Activated CD8-positive, alpha-beta T cell treated with anti-CD3 and anti-CD28 coated beads, Interleukin-2, amount 10 ng/mL, durations not matched to agents 7 days and 5 days (primary cell): ENCODE results near the gene MOG. TPM values are rescaled to one million over a fixed set of nuclear protein-coding genes. Genes with fewer than 3 reads are reported as not detected.
"Not testable (repeated sequence)": the region's sequence is repeated elsewhere in the genome, so short reads cannot be mapped to it uniquely, and the experiment has no call there.

ENCODE experiments used
- ATAC-seq: fragments of 150-1000 bp; cut with Tn5 transposase; one replicate; pipeline ENCODE4 v1.10.0; 2021; ENCODE audit warnings: moderate library complexity
- CTCF ChIA-PET: fragments of 350-600 bp; sonication (Branson Sonifier 250); formaldehyde crosslinking; loops from one replicate; lab custom pipeline; 2021; ENCODE audit warnings: antibody characterized with exemption; lab: Charles Lee
- POLR2A ChIA-PET: fragments of 350-600 bp; sonication (Branson Sonifier 250); formaldehyde crosslinking; loops from one replicate; lab custom pipeline; 2021; ENCODE audit warnings: antibody characterized with exemption; lab: Charles Lee
- DNase-seq: peaks from one replicate; pipeline ENCODE4 v3.0.0-alpha.2; 2020
- H3K27ac Mint-ChIP-seq: one replicate; pipeline ENCODE4 v1.8.0; 2021; ENCODE audit warnings: mild to moderate bottlenecking, mixed read lengths
- H3K27me3 Mint-ChIP-seq: one replicate; pipeline ENCODE4 v1.8.0; 2021; ENCODE audit warnings: low read depth, mixed read lengths
- H3K36me3 Mint-ChIP-seq: one replicate; pipeline ENCODE4 v1.8.0; 2021; ENCODE audit warnings: low read depth, mixed read lengths
- H3K4me1 Mint-ChIP-seq: one replicate; pipeline ENCODE4 v1.8.0; 2021; ENCODE audit warnings: low read depth, mixed read lengths
- H3K4me3 Mint-ChIP-seq: one replicate; pipeline ENCODE4 v1.8.0; 2021; ENCODE audit warnings: mild to moderate bottlenecking, mixed read lengths
- H3K9me3 Mint-ChIP-seq: one replicate; pipeline ENCODE4 v1.8.0; 2022; ENCODE audit warnings: mixed read lengths; ENCODE audit not compliant: insufficient read depth
- total RNA-seq, 2 experiments: library from RNA; stranded (reverse); gene quantifications; one replicate each; pipeline ENCODE4 v1.2.3, GENCODE V29; 2021

MOG gene
- total RNA-seq, 2 experiments from 2014 or later: not detected

DNA sequence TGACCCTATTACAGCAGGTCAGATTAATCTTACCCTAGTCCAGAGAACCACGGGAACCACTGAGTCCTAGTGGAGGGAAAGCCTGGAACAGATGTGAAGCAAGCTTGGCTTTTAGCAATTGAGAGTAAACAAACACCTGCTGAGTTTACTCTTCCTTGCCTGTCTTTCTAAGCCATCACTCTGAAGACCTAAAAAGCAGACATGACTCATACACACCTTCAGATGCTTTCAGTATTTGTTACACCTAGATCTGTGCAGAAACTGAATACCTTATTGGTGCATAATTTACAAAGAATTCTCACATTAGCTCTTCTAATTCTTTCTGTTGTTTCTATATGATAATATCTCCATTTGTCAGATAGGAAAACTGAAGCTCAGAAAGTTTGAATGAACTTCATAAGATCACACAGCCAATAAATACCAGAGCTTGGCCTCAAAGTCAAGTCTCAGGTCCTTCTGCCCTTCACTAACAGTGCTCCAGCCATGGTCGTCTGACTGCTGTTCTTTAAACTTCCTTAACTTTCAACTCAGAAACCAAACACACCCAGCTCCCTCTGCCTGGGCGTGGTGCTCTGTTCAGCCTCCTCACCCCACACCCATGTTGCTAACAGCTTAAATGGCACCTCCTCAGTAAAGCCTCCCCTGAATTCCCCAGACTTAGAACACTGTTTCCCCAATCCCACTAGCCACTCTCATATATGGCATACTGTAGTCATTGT, 15.3 kb upstream of the MOG start:
- ChIA-PET CTCF (interaction anchor here (1.0 to 4.4 kb wide), 2 partner anchors 10 to 13 kb away, joined by 5 to 119 read pairs; no protein-coding TSS in a partner anchor), POLR2A (interaction anchor here (1.2 kb wide), 1 partner anchor 9 kb away, joined by 3 read pairs; no protein-coding TSS in a partner anchor)
- DNase-seq: peak; percentile 30
- H3K36me3 Mint-ChIP-seq: no peaks in the 10 kb centered on the region
- peaks cover 14% of the 10 kb centered on the region for H3K4me1 Mint-ChIP-seq
- H3K9me3 Mint-ChIP-seq: no peaks in the 10 kb centered on the region
- H3K27me3 Mint-ChIP-seq: peaks cover 5% of the 10 kb centered on the region
- ATAC-seq: peak; percentile 55
- H3K4me3 Mint-ChIP-seq: no peak overlapping the region
- H3K27ac Mint-ChIP-seq: peak overlapping the region; percentile 22

DNA sequence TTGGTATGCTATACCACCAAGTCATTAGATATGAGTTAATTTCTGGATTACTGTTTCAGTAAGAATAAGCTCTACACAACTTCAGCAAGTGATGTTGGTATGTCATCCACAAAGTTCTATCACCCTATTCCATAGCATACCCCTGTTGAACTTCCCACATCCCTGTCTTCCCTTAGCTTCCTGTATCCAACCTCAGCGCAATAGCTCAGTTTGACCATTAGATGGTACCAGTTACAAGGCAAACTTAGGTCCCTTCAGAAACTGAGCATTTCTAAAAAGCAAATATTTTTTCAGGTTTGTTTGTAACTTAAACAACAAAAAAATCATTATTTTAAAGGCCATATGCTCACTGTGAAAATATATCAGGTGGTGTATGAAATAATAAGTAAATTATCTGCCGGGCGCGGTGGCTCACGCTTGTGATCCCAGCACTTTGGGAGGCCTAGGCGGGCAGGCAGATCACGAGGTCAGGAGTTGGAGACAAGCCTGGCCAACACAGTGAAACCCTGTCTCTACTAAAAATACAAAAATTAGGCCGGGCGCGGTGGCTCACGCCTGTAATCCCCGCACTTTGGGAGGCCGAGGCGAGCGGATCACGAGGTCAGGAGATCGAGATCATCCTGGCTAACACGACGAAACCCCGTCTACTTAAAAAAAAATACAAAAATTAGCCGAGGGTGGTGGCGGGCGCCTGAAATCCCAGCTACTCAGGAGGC, 8.8 kb upstream of the MOG start:
- CTCF ChIA-PET: interaction anchor here (0.6 to 9.8 kb wide), 14 partner anchors 15 to 712 kb away, joined by 3 to 115 read pairs (median 4); no protein-coding TSS in a partner anchor
- DNase-seq (no peak), ATAC-seq (no peak)
- Mint-ChIP-seq H3K4me1 (peaks cover 14% of the 10 kb centered on the region), H3K4me3 (no peak overlapping the region), H3K27ac (no peak overlapping the region), H3K27me3 (peaks cover 2% of the 10 kb centered on the region), H3K9me3 (no peaks in the 10 kb centered on the region), H3K36me3 (no peaks in the 10 kb centered on the region)
- POLR2A ChIA-PET: no interaction called here

DNA sequence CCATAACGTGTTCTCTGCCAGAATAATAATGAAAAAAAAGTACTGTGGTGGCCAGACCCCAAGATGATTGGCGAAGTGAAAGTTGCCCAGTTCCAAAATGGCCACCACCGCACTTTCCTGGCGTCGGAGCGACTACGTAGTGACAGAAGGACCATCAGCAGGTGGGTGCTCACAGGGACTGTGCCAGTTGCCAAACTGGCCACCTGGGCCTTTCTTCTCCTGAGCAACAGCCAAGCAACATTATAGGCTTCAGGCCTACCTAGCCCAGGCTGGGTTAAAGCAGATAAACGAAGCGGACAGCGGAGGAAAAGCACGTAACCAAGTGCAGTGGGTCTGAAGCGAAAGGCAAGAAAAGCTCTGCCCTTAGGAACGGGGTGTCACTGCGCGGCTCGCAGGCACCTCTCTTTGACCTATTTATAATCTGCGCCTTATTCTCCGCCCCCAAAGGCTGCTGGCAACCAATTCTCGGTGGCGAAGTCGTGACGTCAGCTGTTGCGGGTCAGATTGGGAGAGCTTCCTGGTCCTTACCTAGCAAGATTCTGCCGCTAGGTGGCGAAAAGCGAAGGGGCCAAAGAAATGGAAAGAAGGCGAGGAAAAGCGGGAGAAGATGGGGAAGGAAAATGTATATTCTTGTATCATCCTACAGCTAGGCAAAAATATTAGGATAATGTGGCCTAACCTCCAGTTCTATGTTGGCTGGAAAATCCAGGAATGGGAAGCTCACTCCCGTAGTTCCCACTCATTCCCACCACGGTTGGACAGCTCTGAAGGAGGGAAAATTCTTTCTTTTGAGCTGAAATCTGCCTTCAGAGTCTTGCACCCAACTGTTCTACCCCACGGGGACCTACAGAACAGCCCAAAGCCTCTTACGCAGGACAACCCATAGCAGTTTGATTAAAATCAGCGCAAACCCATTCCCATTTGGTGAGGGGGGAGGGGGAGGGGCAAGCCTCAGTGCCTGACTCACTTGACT, 6.9 kb upstream of the MOG start:
- H3K9me3 Mint-ChIP-seq: no peaks in the 10 kb centered on the region
- H3K4me3 Mint-ChIP-seq: peak overlapping the region; percentile 89
- ChIA-PET CTCF (interaction anchor here (0.8 to 9.8 kb wide), 49 partner anchors 9 to 1223 kb away, joined by 3 to 119 read pairs (median 6); partner anchors contain the start of genes GABBR1, OR12D3 and PPP1R11), POLR2A (interaction anchor here (0.6 to 1.8 kb wide), 6 partner anchors 8 to 93 kb away, joined by 3 to 6 read pairs (median 4); partner anchors contain the start of gene GABBR1)
- DNase-seq (peak; percentile 99), ATAC-seq (peak; percentile 99)
- peaks cover 14% of the 10 kb centered on the region for H3K4me1 Mint-ChIP-seq
- peaks cover 3% of the 10 kb centered on the region for H3K27me3 Mint-ChIP-seq
- H3K27ac Mint-ChIP-seq: peak overlapping the region; percentile 98
- no peaks in the 10 kb centered on the region for H3K36me3 Mint-ChIP-seq

DNA sequence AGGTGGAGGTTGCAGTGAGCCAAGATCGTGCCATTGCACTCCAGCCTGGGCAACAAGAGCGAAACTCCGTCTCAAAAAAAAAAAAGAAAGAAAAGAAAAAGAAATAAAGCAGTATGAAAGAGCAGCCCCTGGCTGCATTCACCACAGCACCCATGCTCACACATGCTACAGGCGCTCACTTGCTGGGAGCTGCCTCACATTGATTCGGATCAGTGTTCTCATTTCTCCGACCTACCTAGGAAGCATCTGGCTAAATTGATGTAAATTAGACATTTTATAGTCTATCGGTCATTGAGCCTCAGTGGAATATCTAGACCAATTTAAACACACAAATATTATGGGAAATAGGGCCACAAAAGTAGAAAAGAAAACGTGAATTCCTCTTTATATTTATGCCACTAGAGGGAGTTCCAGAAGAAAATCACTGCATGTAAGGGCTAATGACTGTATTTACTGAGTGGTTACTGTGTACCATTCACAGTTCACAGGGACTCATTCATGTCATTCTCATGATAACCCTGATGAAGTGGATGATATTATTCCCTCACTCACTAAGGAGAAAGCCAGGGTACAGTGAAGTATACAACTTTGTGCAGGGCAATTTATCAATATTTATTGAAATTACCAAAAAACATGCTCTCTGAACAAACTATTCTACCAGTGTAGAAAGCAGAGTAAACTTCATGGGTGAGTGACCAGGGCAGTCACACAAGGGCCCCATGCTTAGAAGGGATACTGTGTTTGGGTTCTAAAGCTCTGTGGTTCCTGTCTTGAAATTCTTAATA, 5.3 kb upstream of the MOG start:
- no peak overlapping the region for H3K4me3 Mint-ChIP-seq
- H3K27ac Mint-ChIP-seq: no peak overlapping the region

DNA sequence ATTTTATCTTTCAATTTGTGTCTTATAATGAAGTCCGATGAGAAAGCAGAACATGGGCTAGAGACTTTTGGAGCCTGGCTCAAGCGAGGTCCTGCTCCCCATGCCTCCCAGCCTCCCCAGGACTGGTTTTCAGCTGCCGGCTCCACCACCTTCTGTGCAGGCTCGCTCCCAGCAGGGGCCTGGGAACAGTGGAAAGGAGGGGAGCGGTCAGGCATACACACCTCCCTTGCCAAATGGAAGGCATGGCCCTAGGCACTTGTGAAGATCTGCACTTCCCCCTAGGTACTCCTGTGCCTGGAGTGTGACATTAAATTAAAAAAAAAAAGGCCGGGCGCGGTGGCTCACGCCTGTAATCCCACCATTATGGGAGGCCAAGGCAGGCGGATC, 4.7 kb upstream of the MOG start:
- Mint-ChIP-seq H3K4me1 (peaks cover 14% of the 10 kb centered on the region), H3K27ac (no peak overlapping the region), H3K4me3 (no peak overlapping the region), H3K36me3 (no peaks in the 10 kb centered on the region), H3K9me3 (no peaks in the 10 kb centered on the region), H3K27me3 (peaks cover 9% of the 10 kb centered on the region)
- POLR2A ChIA-PET: no interaction called here
- CTCF ChIA-PET: interaction anchor here (1.1 to 9.8 kb wide), 12 partner anchors 10 to 607 kb away, joined by 3 to 119 read pairs (median 15); partner anchors contain the start of gene POLR1H
- no peak for DNase-seq
- ATAC-seq: no peak

More for the DNA sequence above, 5.3 kb upstream of the MOG start:
- POLR2A ChIA-PET: no interaction called here
- Mint-ChIP-seq H3K9me3 (no peaks in the 10 kb centered on the region), H3K27me3 (peaks cover 9% of the 10 kb centered on the region), H3K36me3 (no peaks in the 10 kb centered on the region), H3K4me1 (peaks cover 14% of the 10 kb centered on the region)
- no peak for ATAC-seq
- no peak for DNase-seq
- CTCF ChIA-PET: interaction anchor here (0.7 to 9.8 kb wide), 14 partner anchors 8 to 184 kb away, joined by 3 to 119 read pairs (median 10); partner anchors contain the start of gene GABBR1

DNA sequence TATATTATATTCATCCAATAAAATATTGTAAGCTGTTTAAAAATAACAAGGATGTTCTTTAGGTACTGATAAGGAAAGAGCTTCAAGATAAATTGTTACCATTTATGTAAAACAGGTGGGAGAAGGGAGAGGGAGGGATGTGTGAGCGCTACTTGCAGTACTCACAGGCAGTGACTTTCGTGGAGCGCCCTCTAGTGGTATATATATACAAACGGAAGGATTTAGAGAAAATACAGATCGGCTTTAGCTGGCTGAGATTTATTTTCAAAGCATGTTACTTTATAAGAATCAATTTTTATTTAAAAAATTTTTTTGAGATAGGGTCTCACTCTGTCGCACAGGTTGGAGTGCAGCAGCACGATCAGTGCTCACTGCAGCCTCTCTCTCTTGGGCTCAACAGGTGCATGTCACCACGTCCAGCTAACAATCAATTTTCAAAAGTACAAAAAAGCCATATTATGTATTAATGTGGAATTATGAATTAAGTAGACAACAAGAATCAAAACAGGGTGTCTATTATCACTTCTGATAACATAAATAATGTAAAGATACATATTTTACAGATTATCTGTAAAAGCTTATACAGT, 3.3 kb upstream of the MOG start:
- Mint-ChIP-seq H3K4me1 (peaks cover 14% of the 10 kb centered on the region), H3K9me3 (no peaks in the 10 kb centered on the region), H3K27ac (no peak overlapping the region), H3K27me3 (peaks cover 16% of the 10 kb centered on the region), H3K4me3 (no peak overlapping the region), H3K36me3 (no peaks in the 10 kb centered on the region)
- ChIA-PET CTCF (interaction anchor here (0.6 to 9.8 kb wide), 56 partner anchors 8 to 606 kb away, joined by 3 to 119 read pairs (median 6); partner anchors contain the start of genes GABBR1, POLR1H and UBD), POLR2A (no interaction called here)
- ATAC-seq (no peak), DNase-seq (peak; percentile 65)

DNA sequence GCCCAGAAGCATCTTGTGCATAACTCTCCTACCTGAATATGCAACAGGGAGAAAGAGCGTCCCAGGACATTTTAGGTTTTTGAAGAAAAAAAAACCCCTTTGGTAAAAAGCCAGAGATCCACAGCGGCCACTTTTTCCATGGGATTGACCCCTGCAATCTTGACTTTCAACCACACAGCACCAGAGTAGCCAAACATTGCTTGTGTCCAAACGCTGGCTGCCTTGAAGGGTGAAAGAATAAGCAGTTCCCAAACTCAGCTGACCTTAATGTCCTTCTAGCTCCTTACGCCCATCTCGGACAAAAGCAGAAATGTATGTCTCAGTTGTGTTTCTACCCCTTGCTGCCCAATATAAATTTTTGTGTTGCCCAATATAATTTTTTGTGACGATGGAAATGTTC, 1.2 kb upstream of the MOG start:
- Mint-ChIP-seq H3K27ac (no peak overlapping the region), H3K9me3 (no peaks in the 10 kb centered on the region), H3K36me3 (no peaks in the 10 kb centered on the region), H3K4me3 (no peak overlapping the region), H3K4me1 (peaks cover 2% of the 10 kb centered on the region), H3K27me3 (peaks cover 17% of the 10 kb centered on the region)
- DNase-seq (no peak), ATAC-seq (no peak)
- POLR2A ChIA-PET: no interaction called here
- CTCF ChIA-PET: interaction anchor here (2.7 to 9.8 kb wide), 3 partner anchors 10 to 179 kb away, joined by 12 to 115 read pairs (median 22); no protein-coding TSS in a partner anchor

DNA sequence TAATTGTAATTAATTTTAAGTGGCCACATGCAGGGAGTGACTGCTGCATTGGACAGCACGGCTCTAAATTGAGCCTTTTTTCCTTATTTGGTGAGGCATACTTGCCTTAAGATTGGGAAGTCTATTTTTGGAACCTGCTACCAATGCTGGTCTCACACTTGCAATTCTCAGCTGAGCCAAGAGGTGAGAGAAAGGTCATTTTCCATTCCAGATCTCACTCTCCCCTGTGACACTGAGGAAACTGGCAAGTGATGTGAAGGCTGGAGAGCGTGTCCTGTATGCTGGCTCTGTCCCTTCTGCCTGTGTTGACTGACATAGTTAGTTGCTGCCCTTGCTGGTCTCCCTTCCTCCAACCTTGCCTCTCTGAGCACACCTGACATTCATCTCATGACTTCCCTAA, 735 bp upstream of the MOG start:
- no peaks in the 10 kb centered on the region for H3K9me3 Mint-ChIP-seq
- ChIA-PET POLR2A (interaction anchor here (0.6 kb wide), 1 partner anchor 745 kb away, joined by 3 read pairs; no protein-coding TSS in a partner anchor), CTCF (no interaction called here)
- H3K27ac Mint-ChIP-seq: no peak overlapping the region
- ATAC-seq: no peak
- no peak overlapping the region for H3K4me3 Mint-ChIP-seq
- H3K36me3 Mint-ChIP-seq: no peaks in the 10 kb centered on the region
- H3K4me1 Mint-ChIP-seq: peaks cover 2% of the 10 kb centered on the region
- DNase-seq: no peak
- H3K27me3 Mint-ChIP-seq: peaks cover 22% of the 10 kb centered on the region

DNA sequence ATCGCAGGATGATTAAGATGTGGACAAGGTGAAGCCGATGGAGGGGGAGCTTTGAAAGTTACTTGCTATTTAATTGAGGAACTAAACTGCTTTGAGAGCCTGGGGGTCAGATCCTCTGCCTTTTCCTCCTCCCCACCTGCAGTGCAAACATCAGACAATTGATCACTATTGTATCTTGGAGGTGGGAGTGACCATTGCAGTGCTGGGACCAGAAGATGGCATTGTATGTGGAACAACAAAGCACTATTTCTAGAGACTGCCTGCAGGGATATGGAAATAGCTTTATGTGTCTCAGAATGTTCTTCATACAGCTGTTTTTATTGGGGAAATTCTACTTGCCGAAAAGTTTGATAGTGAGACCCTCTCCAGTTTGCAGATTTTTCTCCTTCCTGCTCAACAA, 4.2 kb downstream of the MOG start:
- ATAC-seq: no peak
- ChIA-PET CTCF (interaction anchor here (1.2 to 1.5 kb wide), 2 partner anchors 8 to 11 kb away, joined by 6 to 7 read pairs; no protein-coding TSS in a partner anchor), POLR2A (no interaction called here)
- peaks cover 24% of the 10 kb centered on the region for H3K27me3 Mint-ChIP-seq
- no peak overlapping the region for H3K4me3 Mint-ChIP-seq
- no peaks in the 10 kb centered on the region for H3K4me1 Mint-ChIP-seq
- no peak for DNase-seq
- H3K9me3 Mint-ChIP-seq: no peaks in the 10 kb centered on the region
- H3K27ac Mint-ChIP-seq: no peak overlapping the region
- no peaks in the 10 kb centered on the region for H3K36me3 Mint-ChIP-seq

DNA sequence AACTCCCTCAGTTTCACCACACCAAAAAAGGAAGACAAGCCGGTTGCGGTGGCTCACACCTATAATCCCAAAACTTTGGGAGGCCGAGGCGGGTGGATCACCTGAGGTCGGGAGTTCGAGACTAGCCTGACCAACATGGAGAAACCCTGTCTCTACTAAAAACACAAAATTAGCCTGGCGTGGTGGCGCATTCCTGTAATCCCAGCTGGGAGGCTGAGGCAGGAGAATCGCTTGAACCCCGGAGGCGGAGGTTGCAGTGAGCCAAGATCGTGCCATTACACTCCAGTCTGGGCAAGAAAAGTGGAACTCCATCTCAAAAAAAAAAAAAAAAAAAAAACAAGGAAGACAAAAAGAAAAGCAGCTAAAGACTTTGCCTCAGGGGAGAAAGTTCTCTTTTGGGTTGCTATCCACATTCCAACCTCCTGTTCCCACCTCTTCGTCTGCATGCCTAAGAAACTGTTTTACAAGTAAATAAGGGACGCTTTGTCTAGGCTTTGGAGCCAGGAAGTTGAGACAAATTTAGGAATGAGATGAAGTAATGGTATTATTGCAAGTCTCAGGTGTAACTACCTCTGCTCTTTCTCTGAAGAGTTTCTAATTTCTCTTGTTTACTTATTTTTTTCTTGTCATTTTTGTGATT, 4.7 kb downstream of the MOG start:
- H3K4me1 Mint-ChIP-seq, ATAC-seq, H3K9me3 Mint-ChIP-seq, H3K27ac Mint-ChIP-seq, H3K4me3 Mint-ChIP-seq, H3K36me3 Mint-ChIP-seq, POLR2A ChIA-PET, DNase-seq: not testable (repeated sequence)
- peaks cover 20% of the 10 kb centered on the region for H3K27me3 Mint-ChIP-seq
- CTCF ChIA-PET: interaction anchor here (1.2 to 1.5 kb wide), 2 partner anchors 8 to 12 kb away, joined by 6 to 7 read pairs; no protein-coding TSS in a partner anchor
